ENCODE measurements around the gene ZNF454.

Gene ZNF454

DNA sequence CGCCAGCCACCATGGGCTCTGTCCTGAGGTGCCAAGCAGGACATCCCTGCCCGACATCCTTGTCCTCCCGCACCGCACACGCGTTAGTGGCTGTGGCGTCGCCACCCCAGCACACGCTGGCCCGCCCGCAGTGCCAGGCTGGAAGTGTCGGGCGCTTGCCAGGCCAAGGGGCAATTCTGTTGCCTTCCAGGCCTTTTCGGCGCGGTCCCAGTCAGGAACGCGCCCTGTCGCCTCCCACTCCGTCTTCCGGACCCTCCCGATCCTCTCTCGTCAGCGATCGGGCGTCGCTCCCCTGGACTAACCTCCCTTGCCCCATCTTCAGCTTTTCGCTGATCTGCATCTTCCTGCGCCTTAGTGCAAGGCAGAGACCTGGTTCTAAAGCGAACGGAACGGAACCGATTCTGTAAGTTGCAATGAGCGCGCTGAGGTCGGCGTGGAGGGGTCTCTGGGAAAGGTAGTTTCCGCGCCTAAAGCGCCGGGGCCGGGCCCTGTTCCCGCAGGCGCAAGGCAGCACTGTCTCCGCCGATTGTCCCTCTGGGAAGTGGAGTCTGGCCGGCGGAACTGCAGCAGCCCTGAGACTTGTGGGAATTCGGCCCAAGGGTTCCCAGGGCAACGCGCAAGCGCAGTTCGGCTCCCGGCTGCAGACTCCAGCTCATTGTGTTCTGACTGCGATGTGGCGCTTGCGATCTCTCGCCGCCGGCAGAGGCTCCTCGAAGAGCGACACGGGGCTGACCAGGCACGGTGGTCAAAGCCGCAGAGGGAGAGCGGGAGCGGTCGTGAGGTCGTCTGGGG is at the start of gene ZNF454:
ZNF454 (plus strand) TSS at position 630 of the 792 bp plus-strand sequence. CDS start 1,594 bp downstream, outside the sequence.
- DNase-seq: no peak

GRCh38 chr5:178895615-178896571 is 45.1 kb upstream of the ZNF454 start, which contains the start of gene ZFP2:
Gene ZFP2, plus strand, starts transcription at chr5:178895913. Its CDS starts 35,401 bp downstream, at chr5:178931314.
- no peak for DNase-seq

- DNase-seq: no peak
Observed at GRCh38 chr5:178899289-178899688, 41.7 kb upstream of the ZNF454 start.

DNA sequence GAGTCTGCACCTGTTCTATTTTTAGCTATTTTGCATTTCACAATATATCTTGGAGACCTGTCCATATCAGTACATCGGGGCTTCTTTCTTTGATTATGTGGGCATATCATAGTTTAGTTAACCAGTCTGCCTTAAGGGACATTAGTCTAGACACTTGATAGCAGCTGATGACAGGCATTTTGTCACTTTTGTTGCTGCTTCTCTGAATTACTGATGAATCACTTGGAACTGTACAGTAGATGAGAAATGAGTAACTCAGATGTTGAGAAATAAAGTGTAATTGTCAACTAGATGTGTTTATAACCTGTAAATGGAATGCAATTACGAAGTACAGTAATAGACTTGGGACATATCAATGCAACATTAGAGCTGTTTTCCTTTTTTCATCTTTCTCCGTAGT is 38.1 kb upstream of the ZNF454 start:
- no peak for DNase-seq

DNA sequence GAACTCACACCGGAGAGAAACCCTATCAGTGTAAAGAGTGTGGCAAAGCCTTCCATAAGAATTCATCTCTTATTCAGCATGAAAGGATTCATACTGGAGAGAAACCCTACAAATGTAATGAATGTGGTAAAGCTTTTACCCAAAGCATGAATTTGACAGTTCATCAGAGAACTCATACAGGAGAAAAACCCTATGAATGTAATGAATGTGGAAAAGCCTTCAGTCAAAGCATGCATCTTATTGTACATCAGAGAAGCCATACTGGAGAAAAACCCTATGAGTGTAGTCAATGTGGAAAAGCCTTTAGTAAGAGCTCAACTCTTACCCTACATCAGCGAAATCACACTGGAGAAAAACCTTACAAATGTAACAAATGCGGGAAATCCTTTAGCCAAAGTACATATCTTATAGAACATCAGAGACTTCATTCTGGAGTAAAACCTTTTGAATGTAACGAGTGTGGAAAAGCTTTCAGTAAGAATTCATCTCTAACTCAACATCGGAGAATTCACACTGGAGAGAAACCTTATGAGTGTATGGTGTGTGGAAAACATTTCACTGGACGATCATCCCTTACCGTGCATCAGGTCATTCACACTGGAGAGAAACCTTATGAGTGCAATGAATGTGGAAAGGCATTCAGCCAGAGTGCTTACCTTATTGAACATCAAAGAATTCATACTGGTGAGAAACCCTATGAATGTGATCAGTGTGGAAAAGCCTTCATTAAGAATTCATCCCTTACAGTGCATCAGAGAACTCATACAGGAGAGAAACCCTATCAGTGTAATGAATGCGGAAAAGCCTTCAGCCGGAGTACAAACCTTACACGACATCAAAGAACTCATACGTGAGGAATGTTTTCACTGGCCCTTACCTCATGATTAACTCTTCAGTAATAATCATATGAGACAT is 8.9 kb upstream of the ZNF454 start:
- DNase-seq: no peak

- no peak for DNase-seq
Observed at GRCh38 chr5:178941361-178941760, 363 bp downstream of the ZNF454 start.

DNA sequence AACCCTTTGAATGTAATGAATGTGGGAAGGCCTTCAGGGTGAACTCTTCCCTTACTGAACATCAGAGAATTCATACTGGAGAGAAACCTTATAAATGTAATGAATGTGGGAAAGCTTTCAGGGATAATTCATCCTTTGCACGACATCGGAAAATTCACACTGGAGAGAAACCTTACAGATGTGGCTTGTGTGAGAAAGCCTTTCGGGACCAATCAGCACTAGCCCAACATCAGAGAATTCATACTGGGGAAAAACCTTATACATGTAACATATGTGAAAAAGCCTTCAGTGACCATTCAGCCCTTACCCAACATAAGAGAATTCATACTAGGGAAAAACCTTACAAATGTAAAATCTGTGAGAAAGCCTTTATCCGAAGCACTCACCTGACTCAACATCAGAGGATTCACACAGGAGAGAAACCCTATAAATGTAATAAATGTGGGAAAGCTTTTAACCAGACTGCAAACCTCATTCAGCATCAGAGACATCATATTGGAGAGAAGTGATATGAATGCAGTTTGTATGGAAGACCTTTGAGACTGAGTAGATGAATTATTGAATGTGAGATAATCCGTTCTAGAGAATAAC is 24.6 kb downstream of the ZNF454 start:
- DNase-seq: no peak

- no peak for DNase-seq
Observed at GRCh38 chr5:178981381-178981780, 40.4 kb downstream of the ZNF454 start.

- DNase-seq: no peak
Observed at GRCh38 chr5:178982941-178983340, 41.9 kb downstream of the ZNF454 start.

DNA sequence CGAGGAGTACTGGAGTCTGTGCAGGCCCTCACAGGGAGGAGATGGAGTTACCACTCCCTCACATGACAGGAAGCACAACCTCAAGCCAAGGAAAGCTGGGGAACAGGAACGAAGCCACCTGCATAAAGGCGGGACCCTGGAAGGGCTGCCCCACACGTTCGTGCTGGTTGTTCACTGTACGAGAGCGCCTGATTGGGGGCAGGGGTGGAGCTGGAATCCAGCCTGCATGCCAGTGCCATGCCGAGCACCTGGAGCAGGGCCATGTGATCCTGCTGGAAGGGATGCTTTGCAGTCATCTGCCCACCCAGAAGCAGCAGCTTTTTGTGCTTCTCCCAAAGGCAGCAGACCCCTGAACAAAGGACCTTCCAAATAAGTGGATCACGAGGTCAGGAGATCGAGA is 42.7 kb downstream of the ZNF454 start:
- DNase-seq: no peak

DNA sequence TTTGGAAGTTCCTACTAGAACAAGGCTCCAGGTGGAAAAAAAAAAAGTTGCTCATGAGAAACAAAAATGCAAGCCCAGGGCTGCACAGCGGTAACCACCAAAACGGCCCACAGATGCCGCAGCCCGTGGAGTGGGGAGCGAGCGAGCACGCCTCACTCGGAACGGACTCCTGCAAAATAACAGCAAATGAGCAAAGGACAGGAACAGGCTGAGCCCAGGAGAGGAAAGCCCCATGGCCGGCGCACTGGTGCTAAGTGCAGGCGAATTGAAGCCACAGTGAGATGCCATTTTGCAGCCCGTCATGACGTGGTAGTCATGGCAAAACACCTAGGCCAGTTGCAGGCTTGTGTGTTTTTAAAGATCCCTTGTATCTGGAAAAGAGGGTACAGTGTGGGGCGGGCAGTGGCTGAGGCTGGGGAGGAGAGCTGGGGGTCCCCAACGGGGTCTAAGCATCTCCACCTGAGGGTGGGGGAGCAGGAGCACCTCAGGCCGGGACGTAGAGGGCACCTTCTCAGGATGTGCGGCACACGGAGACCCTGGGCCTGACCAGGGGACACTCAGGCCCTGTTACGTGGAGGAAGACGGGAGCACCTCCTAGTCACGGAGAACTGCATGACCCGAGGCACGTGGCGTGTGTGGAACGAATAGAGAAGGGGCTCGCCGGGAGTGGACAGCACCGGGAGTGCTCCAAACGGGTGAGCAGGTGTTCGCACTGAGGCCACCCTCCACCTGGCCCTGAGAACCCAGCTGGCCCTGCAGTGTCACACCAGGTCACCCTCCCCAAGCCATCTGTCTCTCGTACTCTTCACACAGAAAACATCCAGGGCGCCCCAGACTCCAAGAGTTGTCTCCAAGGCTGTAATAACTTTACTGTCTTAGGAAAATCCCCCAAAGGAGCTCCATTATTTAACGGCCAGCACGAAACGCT is 43.4 kb downstream of the ZNF454 start:
- no peak for DNase-seq

GRCh38 chr5:178986326-178986960 is 45.4 kb downstream of the ZNF454 start:
- no peak for DNase-seq

GRCh38 chr5:178988436-178989220 is 47.6 kb downstream of the ZNF454 start:
- no peak for DNase-seq

DNA sequence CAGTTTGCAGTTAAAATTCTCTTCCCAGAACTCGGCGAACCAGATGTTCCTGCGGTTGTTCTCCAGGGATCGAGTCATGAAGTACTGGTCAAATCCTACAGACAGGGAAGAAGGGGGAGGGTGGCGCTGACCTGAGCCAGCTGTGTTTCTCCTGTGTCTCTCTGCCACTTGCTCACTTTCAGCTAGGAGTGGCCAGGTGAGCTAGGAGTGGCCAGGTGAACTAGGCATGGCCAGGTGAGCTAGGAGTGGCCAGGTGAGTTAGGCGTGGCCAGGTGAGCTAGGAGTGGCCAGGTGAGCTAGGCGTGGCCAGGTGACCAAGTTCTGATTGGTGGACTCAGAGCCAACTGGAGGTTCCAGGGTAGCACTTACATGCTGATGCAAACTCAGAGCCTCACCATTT is 48.3 kb downstream of the ZNF454 start:
- DNase-seq: no peak

GRCh38 chr5:178990491-178990890 is 49.5 kb downstream of the ZNF454 start:
- no peak for DNase-seq

- DNase-seq: no peak
Observed at GRCh38 chr5:178991190-178992145, 50.5 kb downstream of the ZNF454 start.

GRCh38 chr5:178992291-178992895 is 51.4 kb downstream of the ZNF454 start:
- DNase-seq: no peak

DNA sequence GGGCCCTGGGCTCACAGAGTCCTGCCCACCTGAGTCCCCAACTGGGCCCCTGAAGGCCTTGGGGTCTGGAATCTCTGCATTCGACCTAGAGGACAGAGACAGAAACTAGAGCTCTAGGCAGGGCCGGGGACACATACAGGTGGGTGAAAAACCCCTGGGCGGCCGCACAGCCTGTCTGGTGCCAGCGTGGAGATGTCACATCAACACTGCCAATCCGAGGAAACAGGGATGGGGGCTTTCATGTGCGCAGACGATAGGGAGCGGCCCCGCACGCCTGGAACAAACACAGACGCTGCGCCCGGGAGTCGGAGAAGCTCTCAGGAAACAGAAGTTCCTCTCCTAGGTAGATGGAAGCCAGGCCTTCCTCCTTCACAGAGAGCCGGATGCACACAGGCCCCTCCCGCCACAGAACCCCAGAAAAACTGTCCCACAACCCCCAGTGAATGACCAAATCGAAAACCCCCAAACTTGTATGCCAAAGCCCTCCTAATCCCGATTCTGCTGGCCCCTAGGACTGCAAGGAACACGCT is 52.3 kb downstream of the ZNF454 start:
- no peak for DNase-seq

Data from NCI-H1436 (cell line).